Spleen (tissue), 7 donors: Measurements from ENCODE around the gene MMP14.

Experiments
- POLR2A ChIP-seq, 3 donors: fragments of 450-650 bp; IDR thresholded peaks; one replicate each; pipeline ENCODE4 v1.5.1; 2017; ENCODE audit warnings: antibody characterized with exemption in 3 of 3, mild to moderate bottlenecking in 1 of 3
- POLR2AphosphoS5 ChIP-seq, 3 donors: sonication (generic); formaldehyde crosslinking; IDR thresholded peaks; one replicate each; pipeline ENCODE4 v1.5.1; 2017; ENCODE audit warnings: antibody characterized with exemption in 3 of 3
- TF ChIP-seq, protein P1 (sequence below), 11 experiments: fragments of 200-600 bp in 7 of 11; fragments of 450-650 bp in 4 of 11; sonication (generic) in 4 of 11; IDR thresholded peaks in 8 of 11; conservative IDR thresholded peaks in 3 of 11; 1 replicate in 7 of 11; 2 replicates in 4 of 11; pipeline versions ENCODE4 v1.4.0 to v1.8.0; 2016 to 2021; ENCODE audit warnings: antibody characterized with exemption in 11 of 11, inconsistent platforms in 4 of 11, mild to moderate bottlenecking in 1 of 11
- donor health status: DM: no; HTN: no; CAD: no; lungs with moderate emphysema.
- donor health status: DM: no; HTN: no; CAD: no.
- donor health status: DM: no; HTN: no; CAD: no.

GRCh38 chr14:22822016-22822570, 14.3 kb upstream of the MMP14 start:
- TF ChIP-seq, protein P1, sequence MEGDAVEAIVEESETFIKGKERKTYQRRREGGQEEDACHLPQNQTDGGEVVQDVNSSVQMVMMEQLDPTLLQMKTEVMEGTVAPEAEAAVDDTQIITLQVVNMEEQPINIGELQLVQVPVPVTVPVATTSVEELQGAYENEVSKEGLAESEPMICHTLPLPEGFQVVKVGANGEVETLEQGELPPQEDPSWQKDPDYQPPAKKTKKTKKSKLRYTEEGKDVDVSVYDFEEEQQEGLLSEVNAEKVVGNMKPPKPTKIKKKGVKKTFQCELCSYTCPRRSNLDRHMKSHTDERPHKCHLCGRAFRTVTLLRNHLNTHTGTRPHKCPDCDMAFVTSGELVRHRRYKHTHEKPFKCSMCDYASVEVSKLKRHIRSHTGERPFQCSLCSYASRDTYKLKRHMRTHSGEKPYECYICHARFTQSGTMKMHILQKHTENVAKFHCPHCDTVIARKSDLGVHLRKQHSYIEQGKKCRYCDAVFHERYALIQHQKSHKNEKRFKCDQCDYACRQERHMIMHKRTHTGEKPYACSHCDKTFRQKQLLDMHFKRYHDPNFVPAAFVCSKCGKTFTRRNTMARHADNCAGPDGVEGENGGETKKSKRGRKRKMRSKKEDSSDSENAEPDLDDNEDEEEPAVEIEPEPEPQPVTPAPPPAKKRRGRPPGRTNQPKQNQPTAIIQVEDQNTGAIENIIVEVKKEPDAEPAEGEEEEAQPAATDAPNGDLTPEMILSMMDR (IDR thresholded peaks at IDR 0.05 in 8 of 11, conservative IDR thresholded peaks at IDR 0.05 in 3 of 11), result no peak
- TF ChIP-seq POLR2A (IDR thresholded peaks at IDR 0.05) (no peak), POLR2AphosphoS5 (IDR thresholded peaks at IDR 0.05) (no peak)
